MV-4-11 (cell line): ENCODE data around the gene NR1H3.
"Not testable (repeated sequence)": the region's sequence is repeated elsewhere in the genome, so short reads cannot be mapped to it uniquely, and the experiment has no call there.

Experiments used
- DNase-seq: peaks from one replicate; lab custom pipeline; 2025; lab: John Stamatoyannopoulos, UW

NR1H3 gene

DNA sequence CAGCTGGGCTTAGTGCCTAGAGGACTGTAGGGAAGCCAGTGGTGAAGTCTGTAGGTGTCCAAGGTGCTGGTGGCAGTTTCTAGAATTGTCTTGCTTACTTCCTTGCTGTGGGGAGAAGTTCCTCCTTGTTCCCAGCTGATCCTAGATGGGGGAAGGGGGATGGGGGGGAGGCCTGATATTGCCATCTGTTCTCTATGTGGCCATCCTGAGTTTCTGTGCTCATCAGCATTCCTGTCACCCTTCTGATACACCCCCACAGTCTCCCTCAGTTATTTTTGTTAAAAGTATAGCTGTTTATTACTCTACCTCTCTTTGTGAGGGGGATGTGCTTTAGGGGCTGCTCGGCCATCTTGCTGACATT, 48.7 kb downstream of the NR1H3 start:
- no peak for DNase-seq

DNA sequence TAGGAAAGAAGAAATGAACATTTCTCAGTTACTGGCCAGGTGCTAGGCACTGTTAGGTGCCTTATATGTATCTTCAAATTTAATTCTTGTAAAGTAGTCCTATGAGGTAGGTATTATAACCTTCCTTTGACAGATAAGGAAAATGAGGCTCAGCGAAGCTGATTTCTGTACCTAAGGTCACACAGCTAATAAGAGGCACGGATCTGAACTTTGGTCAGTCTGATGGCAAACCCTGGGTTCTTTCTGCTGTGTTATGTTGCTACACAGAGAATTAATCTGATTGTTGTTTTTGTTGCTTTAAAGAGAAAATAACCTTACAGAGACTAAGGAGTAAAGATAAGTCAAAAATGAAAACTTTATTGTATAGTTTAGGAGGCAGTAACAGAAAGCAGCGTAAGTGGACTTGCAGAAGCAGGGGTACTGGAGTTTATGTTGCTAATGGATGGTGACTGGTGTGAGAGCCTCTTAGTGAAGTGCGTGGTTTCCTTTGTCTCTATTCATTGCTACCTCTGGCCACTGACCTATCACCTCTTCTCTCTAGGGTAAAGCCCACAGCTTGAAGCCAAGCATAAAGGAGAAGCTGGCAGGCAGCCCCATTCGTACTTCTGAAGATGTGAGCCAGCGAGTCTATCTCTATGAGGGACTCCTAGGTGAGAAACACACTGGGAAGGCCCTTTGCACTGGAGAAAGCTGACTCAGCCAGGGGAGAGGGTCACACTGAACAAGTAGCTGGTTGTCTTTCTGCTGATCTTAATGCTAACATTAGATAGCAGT, 50.4 kb downstream of the NR1H3 start:
- DNase-seq, result no peak

DNA sequence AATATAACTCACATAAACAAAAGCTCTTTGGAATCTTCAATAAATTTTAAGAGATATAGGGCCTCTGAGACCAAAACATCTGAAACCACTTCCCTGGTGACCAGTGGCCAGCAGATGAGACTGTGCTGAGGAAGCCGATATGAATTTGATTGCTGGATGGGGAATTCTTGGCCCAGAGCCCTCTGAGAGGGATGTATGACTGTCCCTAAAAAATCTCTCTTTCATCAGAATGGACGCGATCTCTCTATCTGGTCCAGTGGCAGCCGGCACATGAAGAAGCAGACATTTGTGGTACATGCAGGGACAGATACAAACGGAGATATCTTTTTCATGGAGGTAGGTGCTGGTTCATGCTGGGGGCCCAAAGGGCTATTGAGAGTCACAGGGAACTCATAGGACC, 57.2 kb downstream of the NR1H3 start:
- no peak for DNase-seq

DNA sequence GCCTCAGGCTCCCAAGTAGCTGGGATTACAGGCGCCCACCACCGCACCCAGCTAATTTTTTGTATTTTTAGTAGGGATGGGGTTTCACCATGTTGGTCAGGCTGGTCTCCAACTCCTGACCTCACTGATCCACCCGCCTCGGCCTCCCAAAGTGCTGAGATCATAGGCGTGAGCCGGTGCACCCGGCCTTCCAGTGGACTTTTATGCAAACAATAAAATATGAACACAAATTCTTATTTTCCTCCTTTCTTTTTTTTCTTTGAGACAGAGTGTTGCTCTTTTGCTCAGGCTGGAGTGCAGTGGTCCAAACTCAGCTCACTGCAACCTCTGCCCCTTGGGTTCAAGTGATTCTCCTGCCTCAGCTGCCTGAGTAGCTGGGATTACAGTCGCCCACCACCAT, 58.7 kb downstream of the NR1H3 start:
- not testable (repeated sequence) for DNase-seq

DNA sequence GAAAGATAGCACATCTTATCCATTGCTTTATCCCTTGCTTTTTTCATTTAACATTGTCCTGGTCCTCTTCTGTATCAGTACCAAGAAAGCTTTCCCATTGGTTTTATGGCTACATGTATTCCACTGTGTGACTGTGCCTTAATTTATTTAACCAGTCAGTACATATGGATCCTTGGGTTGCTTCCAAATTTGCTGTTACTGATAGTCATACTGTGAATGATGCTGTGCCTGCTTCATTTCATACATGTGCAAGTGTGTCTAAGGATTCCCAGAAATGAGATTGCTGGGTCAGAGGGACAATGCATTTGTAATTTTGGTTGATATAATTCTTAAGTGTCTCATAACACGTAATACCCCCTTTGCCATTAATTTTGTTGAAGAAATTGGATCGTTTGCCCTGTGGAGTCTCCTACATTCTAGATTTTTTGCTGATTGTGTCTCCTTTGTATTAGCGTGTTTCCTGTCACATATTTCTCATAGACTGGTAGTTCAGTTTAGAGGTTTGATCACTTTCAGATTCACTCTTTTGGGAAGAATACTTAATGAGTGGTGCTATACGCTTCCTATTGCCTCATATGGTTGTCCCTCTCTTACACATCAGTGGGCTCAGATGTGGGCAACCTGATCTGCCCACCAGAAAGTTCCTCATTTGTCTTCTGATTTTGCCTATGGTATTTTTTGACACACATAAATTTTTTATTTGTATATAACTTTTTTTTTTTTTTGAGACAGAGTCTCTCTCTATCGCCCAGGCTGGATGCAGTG, 59.5 kb downstream of the NR1H3 start:
- peak; percentile 45 for DNase-seq

DNA sequence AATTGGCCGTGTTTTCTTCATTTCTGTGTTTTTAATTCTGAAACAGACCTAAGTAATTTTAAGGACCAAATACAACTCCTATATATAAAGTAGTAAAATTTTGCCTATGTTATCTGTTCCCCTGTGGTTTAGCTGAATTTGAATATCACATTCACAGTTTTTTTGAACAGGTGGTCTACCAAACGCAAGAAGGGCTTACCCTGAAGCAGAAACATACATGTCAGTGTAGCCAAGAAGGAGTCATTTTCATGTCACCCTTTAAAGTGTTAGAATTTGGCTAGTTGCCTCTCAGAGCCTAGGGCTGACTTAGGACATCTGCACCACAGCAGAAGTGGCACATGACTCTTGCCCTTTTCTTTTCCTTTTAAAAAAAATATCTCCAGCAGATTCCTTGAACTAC, 60.4 kb downstream of the NR1H3 start:
- no peak for DNase-seq
